HepG2 (cell line): Measurements from ENCODE around the gene SIGMAR1. TPM values are rescaled to one million over a fixed set of nuclear protein-coding genes. Genes with fewer than 3 reads are reported as not detected.

Experiments used
- CC2D1A ChIP-seq: sonication (generic); formaldehyde crosslinking; IDR thresholded peaks from 2 replicates; pipeline ENCODE4 v1.8.1; 2023; ENCODE audit warnings: mild to moderate bottlenecking, missing genetic modification reagents
- CSRNP2 ChIP-seq: sonication (generic); formaldehyde crosslinking; conservative IDR thresholded peaks from 2 replicates; pipeline ENCODE4 v1.8.0; 2022; ENCODE audit warnings: low read depth, missing genetic modification reagents
- HNRNPLL ChIP-seq: fragments of 200-400 bp; formaldehyde crosslinking; IDR thresholded peaks from 2 replicates; pipeline ENCODE4 v1.6.1; 2017; ENCODE audit warnings: mild to moderate bottlenecking, low read depth, low read length; ENCODE audit not compliant: poor library complexity, severe bottlenecking
- KDM6A ChIP-seq: IDR thresholded peaks from 2 replicates; pipeline ENCODE4 v1.6.1; 2016; ENCODE audit warnings: low read depth
- MBD4 ChIP-seq: IDR thresholded peaks from 2 replicates; pipeline ENCODE4 v1.6.1; 2012; ENCODE audit warnings: low read length, inconsistent platforms, borderline replicate concordance
- NFE2L1 ChIP-seq: sonication (generic); formaldehyde crosslinking; IDR thresholded peaks from 2 replicates; pipeline ENCODE4 v1.4.0; 2020; ENCODE audit warnings: missing genetic modification reagents, mild to moderate bottlenecking, borderline replicate concordance
- PREB ChIP-seq: sonication (generic); formaldehyde crosslinking; IDR thresholded peaks from 2 replicates; pipeline ENCODE4 v1.4.0; 2020; ENCODE audit warnings: missing genetic modification reagents
- TOPORS ChIP-seq: sonication (generic); formaldehyde crosslinking; IDR thresholded peaks from 2 replicates; pipeline ENCODE4 v1.8.0; 2023; ENCODE audit warnings: mild to moderate bottlenecking, missing genetic modification reagents
- UBTF ChIP-seq: sonication (generic); formaldehyde crosslinking; IDR thresholded peaks from 2 replicates; pipeline ENCODE4 v1.4.0; 2020; ENCODE audit warnings: mild to moderate bottlenecking, missing genetic modification reagents
- ZBTB33 ChIP-seq: sonication (generic); formaldehyde crosslinking; IDR thresholded peaks from 2 replicates; pipeline ENCODE4 v1.4.0; 2020; ENCODE audit warnings: missing genetic modification reagents
- ZNF20 ChIP-seq: sonication (generic); formaldehyde crosslinking; IDR thresholded peaks from 2 replicates; pipeline ENCODE4 v1.4.0; 2020; ENCODE audit warnings: mild to moderate bottlenecking, moderate library complexity, missing genetic modification reagents
- ZNF687 ChIP-seq: sonication (generic); formaldehyde crosslinking; IDR thresholded peaks from 2 replicates; pipeline ENCODE4 v1.5.1; 2020; ENCODE audit warnings: mild to moderate bottlenecking, missing genetic modification reagents, moderate library complexity
- polyA plus RNA-seq, 8 experiments: library from polyadenylated mRNA; depleted of rRNA in 3 of 8; stranded (reverse) in 7 of 8; unstranded in 1 of 8; fragments of >200 nt; fragmentation: Illumina TruSeq in 4 of 8; extraction: Trizol in 4 of 8; gene quantifications; 2 replicates each; pipeline versions ENCODE4 v1.2.1 to v1.2.3, GENCODE V29; 2011 to 2016; ENCODE audit warnings: low read depth in 4 of 8, missing spikeins in 1 of 8, mixed read lengths in 1 of 8; ENCODE audit not compliant: insufficient read depth in 1 of 8
- total RNA-seq, 5 experiments: library from RNA; depleted of rRNA; stranded (reverse); fragments of >200 nt; fragmentation: Illumina TruSeq; extraction: Trizol; gene quantifications; 2 replicates each; pipeline ENCODE4 v1.2.3, GENCODE V29; 2016; ENCODE audit warnings: low read depth in 1 of 5

The SIGMAR1 gene
- total and polyA plus RNA-seq, 2 of the 13 experiments (the other 11 are each of a cell fraction or from before 2014, with no cell fraction given) = 38.9 to 60.8 TPM

GRCh38 chr9:34628656-34629490, 8.7 kb downstream of the SIGMAR1 start, which contains the start of gene ARID3C (continued):
- peak; percentile 56 for TF ChIP-seq ZNF687 (CRISPR knock-in tag)
- no peak for TF ChIP-seq ZNF20 (CRISPR knock-in tag)
- TF ChIP-seq MBD4 = no peak
- no peak for TF ChIP-seq KDM6A (CRISPR knock-in tag)
- TF ChIP-seq CSRNP2 = no peak
- peak; percentile 99 for TF ChIP-seq HNRNPLL
- TF ChIP-seq NFE2L1 (CRISPR knock-in tag) = peak; percentile 58; the same call in 1 of the 2 replicates
- peak; percentile 86; the same call in 1 of the 2 replicates for TF ChIP-seq UBTF (CRISPR knock-in tag)
- no peak for TF ChIP-seq PREB
- TF ChIP-seq TOPORS (CRISPR knock-in tag) = 0 out of 2 replicates have a peak, but pooled peaks have one; percentile 18
- no peak for TF ChIP-seq ZBTB33 (CRISPR knock-in tag)
- no peak for TF ChIP-seq CC2D1A (CRISPR knock-in tag)
